NCI-H510A (cell line): ENCODE measurements around the gene CTAGE8.
"Not testable (repeated sequence)": the region's sequence is repeated elsewhere in the genome, so short reads cannot be mapped to it uniquely, and the experiment has no call there.

Source experiments
- DNase-seq: peaks from one replicate; lab custom pipeline; 2025; lab: John Stamatoyannopoulos, UW

Gene CTAGE8, protein sequence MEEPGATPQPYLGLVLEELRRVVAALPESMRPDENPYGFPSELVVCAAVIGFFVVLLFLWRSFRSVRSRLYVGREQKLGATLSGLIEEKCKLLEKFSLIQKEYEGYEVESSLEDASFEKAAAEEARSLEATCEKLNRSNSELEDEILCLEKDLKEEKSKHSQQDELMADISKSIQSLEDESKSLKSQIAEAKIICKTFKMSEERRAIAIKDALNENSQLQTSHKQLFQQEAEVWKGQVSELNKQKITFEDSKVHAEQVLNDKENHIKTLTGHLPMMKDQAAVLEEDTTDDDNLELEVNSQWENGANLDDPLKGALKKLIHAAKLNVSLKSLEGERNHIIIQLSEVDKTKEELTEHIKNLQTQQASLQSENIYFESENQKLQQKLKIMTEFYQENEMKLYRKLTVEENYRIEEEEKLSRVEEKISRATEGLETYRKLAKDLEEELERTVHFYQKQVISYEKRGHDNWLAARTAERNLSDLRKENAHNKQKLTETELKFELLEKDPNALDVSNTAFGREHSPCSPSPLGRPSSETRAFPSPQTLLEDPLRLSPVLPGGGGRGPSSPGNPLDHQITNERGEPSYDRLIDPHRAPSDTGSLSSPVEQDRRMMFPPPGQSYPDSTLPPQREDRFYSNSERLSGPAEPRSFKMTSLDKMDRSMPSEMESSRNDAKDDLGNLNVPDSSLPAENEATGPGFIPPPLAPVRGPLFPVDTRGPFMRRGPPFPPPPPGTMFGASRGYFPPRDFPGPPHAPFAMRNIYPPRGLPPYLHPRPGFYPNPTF

DNA sequence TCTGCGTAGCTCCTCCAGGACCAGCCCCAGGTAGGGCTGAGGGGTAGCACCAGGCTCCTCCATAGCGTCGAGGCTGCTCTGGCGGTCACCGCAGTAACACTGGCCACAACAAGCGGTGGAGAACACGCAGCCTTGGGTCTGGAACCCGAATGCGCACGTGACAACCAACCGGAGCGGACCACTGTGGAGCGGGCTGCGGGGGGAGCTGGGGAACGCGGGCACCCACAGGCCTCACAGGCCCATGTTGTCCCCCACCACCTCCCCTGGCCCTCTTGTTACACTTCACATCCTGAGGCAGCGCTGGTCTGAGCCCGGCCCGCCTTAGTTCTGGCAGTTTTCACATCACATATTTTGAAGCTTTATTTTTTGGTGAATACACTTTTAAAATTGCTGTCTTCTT lies at the start of gene CTAGE8:
Gene CTAGE8 (minus strand): TSS at position 101 of the 400 bp plus-strand sequence. CDS start 38 bp downstream, at position 63.
- not testable (repeated sequence) for DNase-seq

DNA sequence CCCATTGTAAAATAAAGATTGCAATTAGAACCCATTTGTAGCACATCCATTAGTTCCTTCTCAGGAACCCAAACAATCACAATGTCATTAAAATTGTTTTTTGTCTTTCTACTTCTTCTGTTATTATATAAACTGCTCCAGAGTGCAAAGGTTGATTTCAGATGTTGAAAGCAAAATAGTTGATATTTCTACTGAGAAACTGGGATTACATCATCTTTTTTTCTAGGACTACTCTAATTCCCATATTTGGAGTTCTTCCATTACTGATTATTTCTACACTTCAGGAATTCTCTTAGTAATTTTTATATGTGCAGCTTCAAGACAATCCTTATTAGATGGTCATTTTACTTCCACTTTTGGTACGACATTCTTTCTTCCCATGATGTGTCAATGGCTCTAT lies 48.4 kb upstream of the CTAGE8 start:
- DNase-seq, result not testable (repeated sequence)

DNA sequence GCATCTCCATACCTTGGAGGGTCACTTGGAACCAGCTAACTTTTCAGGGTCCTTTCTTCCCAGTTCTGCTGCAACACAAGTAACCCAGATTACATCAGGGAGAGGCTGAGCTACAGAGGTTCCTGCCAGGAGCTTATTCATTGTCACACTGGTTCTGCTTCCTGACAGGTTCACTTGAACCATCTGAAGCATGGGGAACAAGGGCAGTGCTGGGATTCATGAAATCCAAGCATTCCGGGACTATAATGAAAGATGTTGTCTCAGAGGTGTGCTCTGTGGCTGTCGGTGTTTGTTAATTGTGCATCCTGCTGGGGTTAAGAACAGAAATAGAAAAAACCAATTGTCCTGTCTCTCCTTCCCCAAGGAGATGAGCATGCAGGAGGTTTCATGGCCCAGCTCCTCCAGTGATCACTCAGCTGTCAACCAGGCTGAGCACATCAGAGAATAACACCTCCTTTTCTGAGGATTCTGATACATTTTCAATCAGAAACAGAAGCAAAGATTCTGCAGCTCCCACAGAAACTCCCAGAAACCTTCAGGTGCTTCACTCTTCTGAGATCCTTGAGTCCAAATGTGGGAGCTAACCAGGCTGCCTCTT lies 42.9 kb upstream of the CTAGE8 start, which contains the start of gene OR2A1:
Gene OR2A1 (plus strand): TSS at position 548 of the 598 bp plus-strand sequence. CDS start 5,706 bp downstream, outside the sequence.
- not testable (repeated sequence) for DNase-seq

DNA sequence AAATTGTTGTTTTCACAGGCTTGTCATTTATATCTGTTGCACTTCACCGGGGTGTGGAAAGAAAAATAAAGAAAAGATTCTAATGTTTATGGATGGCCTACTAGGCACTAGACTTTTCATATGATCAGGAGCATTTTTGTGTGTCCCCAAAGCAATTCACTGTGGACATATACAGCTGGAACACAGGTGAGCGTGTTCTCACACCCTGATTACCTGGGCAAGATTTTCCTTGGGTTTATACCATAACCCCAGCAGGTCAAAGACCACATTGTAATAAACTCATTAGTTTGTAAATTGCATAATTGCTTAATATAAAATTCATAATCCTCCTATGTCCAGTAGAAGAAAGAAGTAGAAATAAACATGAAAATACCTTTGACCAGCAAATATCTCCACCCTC lies 42.1 kb upstream of the CTAGE8 start:
- not testable (repeated sequence) for DNase-seq

DNA sequence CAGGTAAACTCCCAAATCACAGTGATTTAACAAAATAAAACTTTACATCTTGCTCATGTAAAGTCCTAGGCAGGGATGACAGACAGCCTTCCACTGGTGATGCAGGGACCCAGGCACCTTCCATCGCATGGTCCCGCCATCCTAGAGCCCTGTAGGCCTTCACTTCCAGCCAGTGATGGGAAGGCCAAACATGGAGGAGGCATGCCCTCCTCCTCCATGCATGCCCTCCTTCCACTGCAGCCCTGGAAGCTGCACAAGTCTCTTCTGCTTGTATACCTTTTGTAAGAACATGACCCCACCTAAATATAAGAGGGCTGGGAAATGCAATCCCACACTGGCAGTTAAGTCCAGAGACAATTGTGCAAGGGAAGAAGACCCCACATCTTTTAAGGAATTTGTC lies 40.6 kb upstream of the CTAGE8 start:
- DNase-seq, result not testable (repeated sequence)

DNA sequence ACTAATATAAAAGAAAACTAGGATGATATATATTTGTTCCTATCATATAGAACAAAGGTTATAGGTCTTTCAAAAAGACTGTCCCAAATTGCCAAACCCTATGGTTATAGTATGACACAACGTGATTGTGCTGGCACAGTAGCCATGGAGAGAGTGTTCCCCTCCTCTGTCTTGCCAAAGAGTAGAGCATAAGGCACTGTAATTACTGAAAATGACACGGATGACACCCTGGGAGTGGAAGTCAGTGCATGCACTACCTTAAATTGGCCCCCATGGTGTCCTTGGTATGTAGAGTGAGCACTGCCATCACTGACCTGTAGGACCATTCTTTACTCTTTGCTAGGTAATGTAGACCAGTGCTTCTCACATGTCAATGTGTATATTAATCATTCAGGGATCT lies 36.1 kb upstream of the CTAGE8 start:
- not testable (repeated sequence) for DNase-seq

DNA sequence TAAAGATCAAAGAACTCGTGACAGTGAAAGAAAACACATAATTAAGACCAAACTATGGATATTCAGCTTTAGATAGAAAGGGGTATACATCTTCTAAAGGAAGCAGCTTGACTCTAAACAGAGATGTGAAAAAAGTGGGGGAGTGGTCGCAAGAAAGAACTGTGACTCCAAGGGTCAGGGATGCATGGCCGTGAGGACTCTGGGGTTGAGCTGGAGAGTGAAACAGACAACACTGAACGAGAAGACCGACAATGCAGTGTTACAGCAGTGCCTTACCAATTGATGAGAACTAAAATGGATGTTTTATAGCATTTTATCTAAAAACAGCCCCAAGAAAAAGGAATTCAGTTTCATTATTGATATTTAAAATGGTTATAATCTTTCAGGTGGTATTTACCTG lies 34.5 kb upstream of the CTAGE8 start:
- DNase-seq, result not testable (repeated sequence)

DNA sequence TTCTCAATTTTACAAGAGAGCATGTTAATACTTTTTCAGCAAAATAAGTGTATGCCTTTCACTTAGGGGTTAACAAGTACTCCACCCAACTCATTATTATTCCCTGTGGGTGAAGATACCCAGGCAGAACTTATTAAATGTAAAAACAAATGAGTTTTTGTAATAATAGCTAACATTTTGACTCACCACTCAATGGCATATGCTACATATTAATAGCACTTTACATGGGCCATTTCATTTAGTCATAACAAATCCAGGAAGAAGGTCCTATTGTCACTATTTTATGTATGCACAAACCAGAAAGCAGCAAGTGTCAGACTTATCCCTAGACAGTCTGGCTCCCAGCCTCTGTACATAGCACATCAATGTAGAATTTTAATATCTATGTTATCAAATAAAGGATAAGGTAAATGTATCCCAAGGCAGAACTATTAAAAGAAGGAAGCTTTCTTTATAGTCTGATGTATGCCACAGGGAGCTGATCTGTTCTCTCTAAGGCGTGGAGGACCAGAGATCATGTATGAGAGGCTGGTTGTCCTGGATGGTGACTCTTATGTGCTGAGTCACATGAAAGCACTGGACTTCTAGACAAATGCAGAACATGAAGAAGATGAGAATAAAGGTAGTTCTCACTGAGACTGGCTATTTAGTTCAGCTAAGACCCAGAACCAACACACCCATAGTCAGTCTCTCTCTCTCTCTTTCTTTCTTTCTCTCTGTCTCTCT lies 33.7 kb upstream of the CTAGE8 start:
- DNase-seq, result not testable (repeated sequence)

DNA sequence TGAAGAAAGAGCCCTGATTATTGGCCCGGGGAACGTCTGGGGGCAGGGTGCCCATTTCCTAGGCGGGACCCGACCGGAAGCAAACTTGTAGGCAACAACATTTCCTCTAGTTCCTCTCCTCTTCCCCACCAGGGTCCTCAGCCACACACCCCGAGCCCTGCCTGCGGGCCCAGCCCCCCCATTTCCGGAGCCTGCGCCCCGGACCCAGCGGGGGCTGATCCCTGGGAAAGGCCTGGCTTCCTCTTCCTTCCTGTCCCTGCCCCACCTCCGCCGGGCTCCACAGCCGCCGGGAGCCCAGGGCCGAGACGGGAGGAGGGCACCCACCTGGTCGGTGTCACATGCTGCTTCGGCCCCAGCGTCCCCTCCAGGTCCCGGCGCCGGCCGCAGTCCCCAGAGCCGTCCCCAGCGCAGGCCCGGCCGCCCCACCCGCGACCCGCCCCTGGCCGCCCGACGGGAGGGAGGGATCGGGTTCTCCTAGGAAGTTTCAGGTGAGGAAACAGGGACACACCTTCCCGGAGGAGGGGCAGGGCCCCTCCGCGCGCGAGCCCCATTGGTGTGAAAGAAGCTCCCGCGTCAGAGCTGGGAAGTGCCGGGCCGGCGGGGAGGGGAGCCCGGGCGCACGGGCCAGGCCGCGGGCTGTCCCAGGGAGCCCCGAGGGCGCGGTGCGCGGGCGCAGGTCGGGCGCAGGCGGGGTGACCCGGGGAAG lies 24.9 kb upstream of the CTAGE8 start:
- DNase-seq, result not testable (repeated sequence)

DNA sequence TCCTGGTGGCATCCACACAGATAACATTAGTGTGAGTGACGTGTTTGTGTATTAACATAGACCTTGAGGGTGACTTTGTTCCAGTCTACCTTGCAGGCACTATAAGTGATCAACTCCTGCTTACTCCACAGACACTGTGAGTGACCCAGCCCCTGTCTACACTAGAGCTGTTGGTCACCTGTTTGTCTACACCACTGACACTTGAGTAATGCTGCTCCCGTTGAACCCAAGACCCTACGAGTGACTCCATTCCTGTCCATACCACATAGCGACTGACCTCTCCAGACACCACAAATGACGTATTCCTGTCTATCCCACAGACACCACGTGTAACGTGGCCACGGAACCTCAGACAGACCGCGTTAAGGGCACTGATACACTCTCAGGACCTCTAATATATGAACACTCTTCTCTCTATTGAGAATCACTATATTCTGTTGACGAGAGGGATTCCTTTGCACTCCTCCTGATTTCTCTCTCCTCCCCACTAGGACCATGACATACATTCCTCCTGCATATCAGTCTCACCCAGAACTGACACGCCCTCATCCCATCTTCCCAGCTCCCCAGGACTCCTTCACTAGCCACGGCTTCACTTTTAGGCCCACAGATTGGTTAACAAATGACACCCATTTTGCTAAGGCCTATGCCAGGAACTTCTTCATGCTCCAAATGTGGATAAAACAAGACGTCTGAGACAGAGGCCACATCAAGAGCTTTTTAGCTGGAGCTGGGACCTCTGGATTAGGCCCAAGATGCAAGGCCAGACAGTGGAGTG lies 23.5 kb upstream of the CTAGE8 start:
- DNase-seq, result not testable (repeated sequence)

DNA sequence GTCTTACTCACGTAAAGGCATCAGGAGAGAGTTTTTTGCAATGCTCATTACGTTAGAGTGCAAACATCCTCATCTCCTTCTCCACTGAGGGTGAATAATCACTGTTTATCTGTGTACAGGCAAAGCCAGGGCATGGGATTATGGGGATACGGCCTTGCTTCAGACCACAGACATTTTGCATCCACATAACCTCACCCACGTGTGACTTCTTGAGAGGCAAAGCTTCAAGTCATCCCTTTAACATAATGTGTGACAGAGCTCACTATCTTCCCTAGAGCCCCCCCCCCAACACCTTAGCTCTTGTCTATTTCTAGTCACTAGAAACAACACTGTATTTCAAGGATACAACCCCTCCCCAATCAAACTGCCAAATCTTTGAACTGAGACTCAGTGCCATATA lies 22.5 kb upstream of the CTAGE8 start:
- not testable (repeated sequence) for DNase-seq

DNA sequence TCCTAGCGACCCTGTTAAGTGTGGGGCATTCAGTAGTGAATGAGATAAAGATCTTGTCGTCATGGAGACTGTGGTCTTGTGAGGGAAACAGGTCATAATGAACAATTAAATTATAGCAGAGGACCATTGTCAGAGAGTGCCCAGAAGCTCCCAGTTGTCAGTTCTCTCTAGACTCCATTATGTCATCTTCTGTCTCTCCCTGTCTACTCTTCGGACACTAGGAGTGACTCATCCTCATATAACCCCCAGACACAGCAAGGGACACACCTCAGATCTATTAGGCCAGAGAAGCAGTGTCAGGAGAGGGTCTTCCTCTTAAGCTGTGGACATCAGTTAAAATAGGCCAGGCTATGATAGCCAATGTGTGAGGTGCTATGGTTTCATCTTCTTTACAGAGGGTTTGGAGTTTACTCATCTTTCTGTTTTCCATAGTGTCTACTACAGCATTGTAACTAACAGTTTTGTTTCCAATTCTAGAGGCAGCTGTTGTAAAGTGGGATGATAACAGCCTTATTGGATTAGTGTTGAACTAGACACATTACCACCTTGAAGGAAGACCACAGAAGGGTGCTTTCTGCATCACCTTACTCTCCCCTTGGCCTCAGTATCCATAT lies 18.2 kb upstream of the CTAGE8 start:
- not testable (repeated sequence) for DNase-seq

DNA sequence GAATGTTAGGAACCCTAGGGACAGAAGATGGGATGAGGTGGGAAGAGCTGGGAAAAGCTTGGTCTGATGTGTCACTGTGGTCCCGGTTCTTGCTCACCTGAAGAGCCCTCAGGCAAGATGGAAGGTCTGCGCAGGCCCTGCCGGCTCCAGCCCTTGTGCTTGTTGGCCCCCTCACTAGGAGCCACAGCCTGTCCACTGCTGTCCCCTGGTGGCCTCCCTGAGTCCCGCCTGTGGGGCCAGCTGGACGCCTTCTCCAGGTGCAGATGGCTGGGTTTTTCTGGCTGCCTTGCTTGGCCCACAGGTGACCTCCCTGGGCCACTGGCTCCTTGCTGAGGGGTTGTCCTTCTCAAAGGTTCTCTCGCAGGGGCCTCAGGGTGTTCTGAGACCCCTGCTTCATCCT lies 14.6 kb upstream of the CTAGE8 start:
- not testable (repeated sequence) for DNase-seq

DNA sequence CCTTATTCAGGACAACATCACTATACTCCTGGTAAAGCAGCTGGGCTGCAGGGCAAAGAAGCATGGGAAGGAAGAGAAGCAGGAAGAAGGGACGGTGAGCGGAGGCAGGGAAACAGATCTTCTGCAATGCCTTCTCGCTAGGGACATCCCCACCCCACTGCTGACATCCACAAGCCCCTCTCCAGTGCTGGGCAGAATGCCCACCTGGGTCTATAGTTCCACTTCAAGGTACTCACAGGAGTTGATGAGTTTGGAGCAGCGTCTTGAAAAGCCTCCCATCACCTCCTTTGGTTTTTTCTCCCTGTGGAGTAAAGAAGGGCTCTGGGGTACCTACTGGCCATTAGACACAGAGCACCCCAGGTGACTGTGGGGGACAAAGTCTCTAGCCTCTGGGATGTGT lies 13.4 kb upstream of the CTAGE8 start:
- DNase-seq, result not testable (repeated sequence)

DNA sequence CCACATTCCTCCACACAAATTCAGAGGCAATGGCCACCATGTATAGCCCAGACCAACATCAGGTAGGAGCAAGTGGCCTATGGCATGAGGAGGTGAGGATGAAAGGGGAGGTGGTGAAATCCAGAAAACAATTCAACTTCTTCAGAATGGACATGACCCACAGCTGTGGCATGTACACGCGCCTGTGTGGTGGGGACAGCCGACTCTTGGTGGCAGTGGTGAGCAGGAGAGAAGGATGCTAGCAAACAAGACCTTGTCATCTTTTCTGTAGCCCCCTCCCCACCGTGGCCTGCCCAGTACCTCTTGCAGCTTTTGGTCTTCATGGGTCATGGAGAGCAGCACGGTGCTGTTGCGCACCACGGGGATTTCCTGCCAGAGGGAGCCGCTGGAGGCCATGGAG lies 12.9 kb upstream of the CTAGE8 start:
- not testable (repeated sequence) for DNase-seq

DNA sequence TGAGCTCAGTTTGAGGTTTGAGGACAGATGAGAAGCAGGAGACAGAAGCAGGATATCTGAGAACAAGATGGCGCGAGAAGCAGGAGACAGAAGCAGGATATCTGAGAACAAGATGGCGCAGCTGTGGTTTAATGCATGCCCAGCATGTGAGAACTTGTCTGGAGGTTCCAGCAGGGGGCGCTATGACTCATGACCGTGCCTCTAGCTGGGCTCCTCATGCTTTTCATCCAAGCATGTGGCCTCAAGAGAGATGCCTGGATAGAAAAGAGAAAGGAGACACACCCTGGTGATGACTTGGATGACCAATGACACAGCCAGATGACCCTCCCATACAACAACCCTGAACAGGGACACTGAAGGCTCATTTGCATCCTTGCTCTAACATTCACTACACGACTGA lies 10.9 kb upstream of the CTAGE8 start:
- DNase-seq, result not testable (repeated sequence)

DNA sequence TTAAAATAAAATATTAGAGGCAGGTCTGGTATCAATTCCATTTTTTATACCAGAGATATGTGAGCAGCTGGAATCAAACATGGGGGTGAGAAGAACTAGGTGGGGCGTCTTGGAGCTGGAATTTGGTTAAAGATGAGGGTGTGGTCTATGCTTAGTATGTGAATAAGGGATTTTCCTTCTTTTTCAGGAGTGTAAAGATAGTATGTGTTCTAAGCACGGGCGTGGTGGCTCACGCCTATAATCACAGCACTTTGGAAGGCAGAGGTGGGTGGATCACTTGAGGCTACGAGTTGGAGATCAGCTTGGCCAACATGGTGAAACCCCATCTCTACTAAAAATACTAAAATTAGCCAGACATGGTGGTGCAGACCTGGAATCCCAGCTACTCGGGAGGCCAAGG lies 6.2 kb upstream of the CTAGE8 start:
- DNase-seq, result not testable (repeated sequence)

DNA sequence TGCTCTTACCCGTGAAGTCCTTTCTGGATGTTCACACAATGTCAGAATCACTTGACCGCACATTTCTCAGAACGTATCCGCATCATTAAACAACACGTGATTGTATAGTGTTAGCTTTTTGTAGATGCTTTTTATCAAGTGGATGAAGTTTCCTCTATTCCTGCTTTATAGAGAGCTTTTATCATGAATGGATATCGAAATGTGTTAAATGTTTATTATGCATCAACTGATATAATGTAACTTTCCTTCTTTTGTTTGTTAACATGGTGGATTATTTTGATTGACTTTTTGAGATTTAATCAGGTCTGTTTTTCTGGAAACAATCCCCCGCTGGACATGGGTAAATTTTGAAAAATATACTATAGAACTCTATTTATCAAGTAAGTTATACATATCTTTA lies 4.4 kb downstream of the CTAGE8 start, which contains the start of gene OR2A7:
Gene OR2A7 (minus strand): TSS at position 101 of the 400 bp plus-strand sequence. CDS start 5,164 bp downstream, outside the sequence.
- not testable (repeated sequence) for DNase-seq

DNA sequence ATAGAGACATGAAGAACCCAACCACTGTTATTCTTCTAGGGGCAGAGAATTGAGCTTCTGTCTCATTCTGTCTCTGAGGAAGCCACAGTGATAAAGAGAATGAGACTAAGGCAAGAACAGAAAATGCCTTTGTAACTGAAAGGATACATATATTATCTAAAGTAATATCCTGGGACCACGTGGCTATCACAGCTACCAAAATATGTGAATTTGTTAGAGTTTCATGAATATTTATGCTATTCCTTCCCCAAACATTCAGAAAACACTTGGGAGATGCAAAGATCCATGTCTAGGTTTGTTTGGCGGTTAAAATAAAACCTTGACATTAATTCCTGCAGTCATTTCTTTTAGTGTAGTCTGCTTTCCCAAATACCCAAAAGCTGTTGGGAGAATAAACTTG lies 7.0 kb downstream of the CTAGE8 start:
- DNase-seq, result not testable (repeated sequence)

DNA sequence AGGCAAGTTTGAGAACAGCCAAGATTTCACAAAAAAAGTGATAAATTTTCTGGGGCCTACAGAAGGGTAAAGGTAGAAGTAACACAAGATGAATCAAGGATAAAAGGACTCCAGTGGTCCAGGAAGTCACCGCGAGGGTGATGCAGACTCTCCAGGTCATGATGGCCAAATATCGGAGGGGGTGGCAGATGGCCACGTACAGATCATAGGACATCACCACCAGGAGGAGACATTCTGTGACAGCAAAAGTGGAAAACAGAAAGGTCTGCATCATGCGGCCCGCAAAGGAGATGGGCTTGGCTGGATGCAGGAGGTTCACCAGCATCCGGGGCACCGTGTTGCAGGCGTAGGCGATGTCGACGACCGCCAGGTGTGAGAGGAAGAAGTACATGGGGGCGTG lies 10.0 kb downstream of the CTAGE8 start:
- not testable (repeated sequence) for DNase-seq
